Inferior parietal cortex (tissue), 1 donor: Measurements from ENCODE around the gene NFIC.

ENCODE experiments used
- DNase-seq: peaks from one replicate; pipeline ENCODE4 v3.0.0-alpha.2; 2016; ENCODE audit errors: extremely low spot score

NFIC gene

GRCh38 chr19:3359015-3359918, 7.1 kb upstream of the NFIC start:
- no peak for DNase-seq

GRCh38 chr19:3359919-3360420, 6.4 kb upstream of the NFIC start:
- DNase-seq, result no peak

- DNase-seq, result no peak
These were observed 5.7 kb upstream of the NFIC start for GRCh38 chr19:3360421-3361383.

GRCh38 chr19:3361384-3362216, 4.8 kb upstream of the NFIC start:
- no peak for DNase-seq

- no peak for DNase-seq
These were observed 4.0 kb upstream of the NFIC start for GRCh38 chr19:3362217-3362906.

GRCh38 chr19:3363841-3364500, 2.4 kb upstream of the NFIC start:
- DNase-seq, result no peak

- no peak for DNase-seq
These were observed 1.9 kb upstream of the NFIC start for GRCh38 chr19:3364501-3364858.

- no peak for DNase-seq
These were observed 1.1 kb upstream of the NFIC start for GRCh38 chr19:3365093-3365835.

- no peak for DNase-seq
These were observed 607 bp downstream of the NFIC start for GRCh38 chr19:3366753-3367627.

- no peak for DNase-seq
These were observed 1.5 kb downstream of the NFIC start for GRCh38 chr19:3367628-3368440.

GRCh38 chr19:3368441-3368795, 2.0 kb downstream of the NFIC start:
- no peak for DNase-seq

- DNase-seq, result no peak
These were observed 2.5 kb downstream of the NFIC start for GRCh38 chr19:3368848-3369336.

- DNase-seq, result no peak
These were observed 3.2 kb downstream of the NFIC start for GRCh38 chr19:3369337-3370213.

- no peak for DNase-seq
These were observed 3.9 kb downstream of the NFIC start for GRCh38 chr19:3370214-3370720.

- no peak for DNase-seq
These were observed 4.6 kb downstream of the NFIC start for GRCh38 chr19:3370728-3371591.
